ENCODE measurements around the gene EXOG.

- no peak for TF ChIP-seq EP300 (IDR thresholded peaks at IDR 0.05; ENCODE audit: borderline replicate concordance in 1 of 2, control insufficient read depth in 1 of 2, low read depth in 2 of 2, low read length in 2 of 2)
- TF ChIP-seq ZNF274 (IDR thresholded peaks at IDR 0.05; ENCODE audit: insufficient read depth, insufficient read length), result no peak
- TF ChIP-seq POLR2AphosphoS2 (IDR thresholded peaks at IDR 0.05; ENCODE audit: low read depth, low read length), result no peak
- no peak for TF ChIP-seq TAF1 (IDR thresholded peaks at IDR 0.05; ENCODE audit: borderline replicate concordance, low read depth, low read length)
- no peak for TF ChIP-seq MEF2A (IDR thresholded peaks at IDR 0.05; ENCODE audit: insufficient read depth, low read depth, low read length)
Observed at GRCh38 chr3:38480093-38480445, 16.1 kb upstream of the EXOG start.
